ACC112 (cell line): Measurements from ENCODE around the gene SPDL1.

Experiments
- H2AFZ ChIP-seq: fragments of 200-600 bp; sonication (generic); one replicate; pipeline ENCODE4 v1.6.0; 2017; ENCODE audit warnings: antibody characterized with exemption, low read length; ENCODE audit not compliant: unreplicated experiment
- H3K27ac ChIP-seq: fragments of 200-600 bp; sonication (generic); 2 replicates; pipeline ENCODE4 v1.5.1; 2014; ENCODE audit warnings: low read depth, mild to moderate bottlenecking, antibody characterized with exemption, low read length, moderate library complexity
- H3K27me3 ChIP-seq: fragments of 200-600 bp; sonication (generic); 2 replicates; pipeline ENCODE4 v1.6.1; 2014; ENCODE audit warnings: mild to moderate bottlenecking, antibody characterized with exemption, low read length, moderate library complexity, mixed read lengths; ENCODE audit not compliant: insufficient read depth
- H3K36me3 ChIP-seq: fragments of 200-600 bp; sonication (generic); 2 replicates; pipeline ENCODE4 v1.6.1; 2016; ENCODE audit warnings: mild to moderate bottlenecking, antibody characterized with exemption, low read length, moderate library complexity, mixed read lengths; ENCODE audit not compliant: insufficient read depth
- H3K4me1 ChIP-seq: fragments of 200-600 bp; sonication (generic); one replicate; pipeline ENCODE4 v1.6.1; 2016; ENCODE audit warnings: low read length, mixed read lengths; ENCODE audit not compliant: insufficient read depth, unreplicated experiment, control insufficient read depth
- H3K4me3 ChIP-seq: fragments of 200-600 bp; sonication (generic); 2 replicates; pipeline ENCODE4 v1.5.1; 2014; ENCODE audit warnings: mild to moderate bottlenecking, low read depth, low read length
- H3K79me2 ChIP-seq: fragments of 200-600 bp; sonication (generic); one replicate; pipeline ENCODE4 v1.6.0; 2016; ENCODE audit warnings: low read length; ENCODE audit not compliant: control insufficient read depth, unreplicated experiment, insufficient read depth

SPDL1 gene

GRCh38 chr5:169549453-169550100 lies 34.0 kb upstream of the SPDL1 start:
- no peaks in the 10 kb centered on the region for H3K36me3 ChIP-seq
- H3K79me2 ChIP-seq, result no peaks in the 10 kb centered on the region
- H2AFZ ChIP-seq, result no peak overlapping the region
- H3K27ac ChIP-seq, result no peak overlapping the region
- H3K4me3 ChIP-seq, result no peak overlapping the region
- peaks cover 26% of the 10 kb centered on the region for H3K4me1 ChIP-seq
- H3K27me3 ChIP-seq, result no peaks in the 10 kb centered on the region

- Histone ChIP-seq H3K27ac (no peak overlapping the region), H3K4me3 (no peak overlapping the region), H3K79me2 (no peaks in the 10 kb centered on the region), H3K36me3 (no peaks in the 10 kb centered on the region), H3K4me1 (peaks cover 26% of the 10 kb centered on the region), H2AFZ (no peak overlapping the region), H3K27me3 (no peaks in the 10 kb centered on the region)
Observed at GRCh38 chr5:169550227-169550626, 33.3 kb upstream of the SPDL1 start.

- Histone ChIP-seq H3K4me3 (no peak overlapping the region), H3K36me3 (no peaks in the 10 kb centered on the region), H3K4me1 (peaks cover 17% of the 10 kb centered on the region), H2AFZ (no peak overlapping the region), H3K79me2 (no peaks in the 10 kb centered on the region), H3K27ac (no peak overlapping the region), H3K27me3 (no peaks in the 10 kb centered on the region)
Observed at GRCh38 chr5:169551146-169551545, 32.4 kb upstream of the SPDL1 start.

GRCh38 chr5:169551696-169552095 lies 31.9 kb upstream of the SPDL1 start:
- Histone ChIP-seq H3K79me2 (no peaks in the 10 kb centered on the region), H3K4me3 (no peak overlapping the region), H3K4me1 (peaks cover 14% of the 10 kb centered on the region), H3K27ac (no peak overlapping the region), H3K27me3 (no peaks in the 10 kb centered on the region), H2AFZ (no peak overlapping the region), H3K36me3 (no peaks in the 10 kb centered on the region)

- no peak overlapping the region for H2AFZ ChIP-seq
- peaks cover 13% of the 10 kb centered on the region for H3K4me1 ChIP-seq
- no peaks in the 10 kb centered on the region for H3K36me3 ChIP-seq
- H3K27me3 ChIP-seq, result no peaks in the 10 kb centered on the region
- no peaks in the 10 kb centered on the region for H3K79me2 ChIP-seq
- no peak overlapping the region for H3K4me3 ChIP-seq
- no peak overlapping the region for H3K27ac ChIP-seq
Observed at GRCh38 chr5:169554251-169554650, 29.3 kb upstream of the SPDL1 start.

- H3K79me2 ChIP-seq, result no peaks in the 10 kb centered on the region
- H3K27me3 ChIP-seq, result peaks cover 6% of the 10 kb centered on the region; the same call in 1 of the 2 replicates
- no peak overlapping the region for H2AFZ ChIP-seq
- no peaks in the 10 kb centered on the region for H3K36me3 ChIP-seq
- no peak overlapping the region for H3K4me3 ChIP-seq
- no peaks in the 10 kb centered on the region for H3K4me1 ChIP-seq
- no peak overlapping the region for H3K27ac ChIP-seq
Observed at GRCh38 chr5:169557838-169558237, 25.7 kb upstream of the SPDL1 start.

- H3K79me2 ChIP-seq, result no peaks in the 10 kb centered on the region
- no peak overlapping the region for H2AFZ ChIP-seq
- H3K27me3 ChIP-seq, result peaks cover 6% of the 10 kb centered on the region; the same call in 1 of the 2 replicates
- H3K36me3 ChIP-seq, result no peaks in the 10 kb centered on the region
- H3K4me3 ChIP-seq, result no peak overlapping the region
- H3K27ac ChIP-seq, result no peak overlapping the region
- H3K4me1 ChIP-seq, result no peaks in the 10 kb centered on the region
Observed at GRCh38 chr5:169561893-169562292, 21.7 kb upstream of the SPDL1 start.

- Histone ChIP-seq H3K4me3 (no peak overlapping the region), H3K79me2 (no peaks in the 10 kb centered on the region), H3K27me3 (peaks cover 6% of the 10 kb centered on the region; the same call in 1 of the 2 replicates), H3K27ac (no peak overlapping the region), H3K4me1 (no peaks in the 10 kb centered on the region), H3K36me3 (no peaks in the 10 kb centered on the region), H2AFZ (no peak overlapping the region)
Observed at GRCh38 chr5:169563369-169563768, 20.2 kb upstream of the SPDL1 start.

- Histone ChIP-seq H3K36me3 (no peaks in the 10 kb centered on the region), H3K4me1 (no peaks in the 10 kb centered on the region), H3K79me2 (no peaks in the 10 kb centered on the region), H3K4me3 (no peak overlapping the region), H3K27me3 (no peaks in the 10 kb centered on the region; the same call in 1 of the 2 replicates), H2AFZ (no peak overlapping the region), H3K27ac (no peak overlapping the region)
Observed at GRCh38 chr5:169566202-169566601, 17.4 kb upstream of the SPDL1 start.

- no peak overlapping the region for H2AFZ ChIP-seq
- H3K4me1 ChIP-seq, result no peaks in the 10 kb centered on the region
- no peak overlapping the region for H3K4me3 ChIP-seq
- H3K36me3 ChIP-seq, result no peaks in the 10 kb centered on the region
- H3K27ac ChIP-seq, result no peak overlapping the region
- H3K79me2 ChIP-seq, result no peaks in the 10 kb centered on the region
- H3K27me3 ChIP-seq, result no peaks in the 10 kb centered on the region; the same call in 1 of the 2 replicates
Observed at GRCh38 chr5:169567079-169567478, 16.5 kb upstream of the SPDL1 start.

GRCh38 chr5:169569513-169569912 lies 14.1 kb upstream of the SPDL1 start:
- H3K4me3 ChIP-seq, result no peak overlapping the region
- no peak overlapping the region for H2AFZ ChIP-seq
- H3K79me2 ChIP-seq, result no peaks in the 10 kb centered on the region
- no peaks in the 10 kb centered on the region for H3K4me1 ChIP-seq
- H3K36me3 ChIP-seq, result no peaks in the 10 kb centered on the region
- no peaks in the 10 kb centered on the region for H3K27me3 ChIP-seq
- H3K27ac ChIP-seq, result no peak overlapping the region
